Muscle layer of duodenum (tissue), 2 donors: Measurements from ENCODE around the gene STRA6.
"Not testable (repeated sequence)": the region's sequence is repeated elsewhere in the genome, so short reads cannot be mapped to it uniquely, and the experiment has no call there.

Experiments
- H3K27ac ChIP-seq: one replicate; pipeline ENCODE4 v1.7.0; 2013; ENCODE audit warnings: mild to moderate bottlenecking, low read length
- H3K27me3 ChIP-seq: one replicate; pipeline ENCODE4 v1.7.0; 2013; ENCODE audit warnings: low read depth, mild to moderate bottlenecking, control low read depth, low read length
- H3K36me3 ChIP-seq, 2 donors: one replicate each; pipeline ENCODE4 v1.7.0; 2013; ENCODE audit warnings: low read length in 2 of 2, control low read depth in 1 of 2, mild to moderate bottlenecking in 1 of 2; ENCODE audit not compliant: insufficient read depth in 2 of 2, control insufficient read depth in 1 of 2
- H3K4me1 ChIP-seq, 2 donors: one replicate each; pipeline ENCODE4 v1.7.0; 2013; ENCODE audit warnings: low read length in 2 of 2, mild to moderate bottlenecking in 2 of 2, control low read depth in 1 of 2, moderate library complexity in 1 of 2; ENCODE audit not compliant: insufficient read depth in 2 of 2, control insufficient read depth in 1 of 2
- H3K4me3 ChIP-seq, 2 donors: one replicate each; pipeline ENCODE4 v1.7.0; 2013; ENCODE audit warnings: low read length in 2 of 2, low read depth in 1 of 2, mild to moderate bottlenecking in 1 of 2
- H3K9me3 ChIP-seq, 2 donors: one replicate each; pipeline ENCODE4 v1.7.0; 2013; ENCODE audit warnings: low read length in 2 of 2, control low read depth in 1 of 2, mild to moderate bottlenecking in 1 of 2; ENCODE audit not compliant: control insufficient read depth in 1 of 2
- donor health status: healthy.

STRA6 gene

DNA sequence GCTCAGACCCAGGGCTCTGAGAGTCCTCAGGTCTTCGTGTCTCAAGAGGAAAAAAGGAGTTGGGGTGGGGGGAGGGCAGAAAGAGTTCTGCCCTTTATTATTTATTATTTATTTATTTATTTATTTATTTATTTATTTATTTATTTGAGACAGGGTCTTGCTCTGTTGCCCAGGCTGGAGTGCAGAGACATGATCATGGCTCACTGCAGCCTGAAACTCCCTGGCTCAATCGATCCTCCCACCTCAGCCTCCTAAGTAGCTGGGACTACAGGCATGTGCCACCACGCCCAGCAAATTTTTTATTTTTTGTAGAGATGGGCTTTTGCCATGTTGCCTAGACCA, 40.4 kb downstream of the STRA6 start:
- not testable (repeated sequence) for H3K4me3 ChIP-seq, H3K27me3 ChIP-seq, H3K27ac ChIP-seq, H3K9me3 ChIP-seq, H3K36me3 ChIP-seq
- peaks cover 0 to 18% of the 10 kb centered on the region in 2 donors for H3K4me1 ChIP-seq

DNA sequence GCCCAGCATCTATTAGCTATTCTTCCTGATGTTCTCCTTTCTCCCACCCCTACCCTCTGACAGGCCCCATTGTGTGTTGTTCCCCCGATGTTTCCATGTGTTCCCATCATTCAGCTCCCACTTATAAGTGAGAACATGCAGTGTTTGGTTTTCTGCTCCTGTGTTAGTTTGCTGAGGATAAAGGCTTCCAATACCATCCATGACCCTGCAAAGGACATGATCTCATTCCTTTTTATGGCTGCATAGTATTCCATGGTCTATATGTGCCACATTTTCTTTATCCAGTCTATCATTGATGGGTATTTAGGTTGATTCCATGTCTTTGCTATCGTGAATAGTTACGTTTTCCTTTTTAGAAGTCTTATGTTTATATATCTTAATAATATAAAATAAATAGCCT, 42.2 kb downstream of the STRA6 start:
- not testable (repeated sequence) for H3K4me3 ChIP-seq, H3K36me3 ChIP-seq, H3K27me3 ChIP-seq, H3K27ac ChIP-seq, H3K9me3 ChIP-seq
- peaks cover 0 to 31% of the 10 kb centered on the region in 2 donors for H3K4me1 ChIP-seq

DNA sequence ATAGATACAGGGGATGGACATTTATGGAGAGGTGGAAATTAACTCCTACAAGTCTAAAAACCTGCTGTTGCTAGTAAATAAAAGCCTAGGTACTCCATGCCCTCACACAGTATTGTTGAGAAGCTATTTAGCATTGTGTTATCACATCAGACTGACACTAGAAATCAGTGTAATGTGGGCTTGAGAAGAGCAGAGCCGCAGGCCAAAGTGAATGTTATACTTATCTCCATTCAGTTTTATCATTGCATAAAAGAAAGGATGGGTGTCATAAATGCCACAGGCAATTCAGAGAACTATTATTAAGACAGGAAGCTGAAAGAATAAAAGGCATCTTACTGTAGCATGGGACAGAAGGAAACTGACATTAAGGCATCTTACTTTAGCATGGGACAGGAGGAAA, 42.8 kb downstream of the STRA6 start:
- H3K4me3 ChIP-seq, result no peak overlapping the region
- H3K27ac ChIP-seq, result no peak overlapping the region
- no peaks in the 10 kb centered on the region for H3K9me3 ChIP-seq
- peaks cover 0 to 31% of the 10 kb centered on the region in 2 donors for H3K4me1 ChIP-seq
- no peaks in the 10 kb centered on the region for H3K27me3 ChIP-seq
- H3K36me3 ChIP-seq, result no peaks in the 10 kb centered on the region

DNA sequence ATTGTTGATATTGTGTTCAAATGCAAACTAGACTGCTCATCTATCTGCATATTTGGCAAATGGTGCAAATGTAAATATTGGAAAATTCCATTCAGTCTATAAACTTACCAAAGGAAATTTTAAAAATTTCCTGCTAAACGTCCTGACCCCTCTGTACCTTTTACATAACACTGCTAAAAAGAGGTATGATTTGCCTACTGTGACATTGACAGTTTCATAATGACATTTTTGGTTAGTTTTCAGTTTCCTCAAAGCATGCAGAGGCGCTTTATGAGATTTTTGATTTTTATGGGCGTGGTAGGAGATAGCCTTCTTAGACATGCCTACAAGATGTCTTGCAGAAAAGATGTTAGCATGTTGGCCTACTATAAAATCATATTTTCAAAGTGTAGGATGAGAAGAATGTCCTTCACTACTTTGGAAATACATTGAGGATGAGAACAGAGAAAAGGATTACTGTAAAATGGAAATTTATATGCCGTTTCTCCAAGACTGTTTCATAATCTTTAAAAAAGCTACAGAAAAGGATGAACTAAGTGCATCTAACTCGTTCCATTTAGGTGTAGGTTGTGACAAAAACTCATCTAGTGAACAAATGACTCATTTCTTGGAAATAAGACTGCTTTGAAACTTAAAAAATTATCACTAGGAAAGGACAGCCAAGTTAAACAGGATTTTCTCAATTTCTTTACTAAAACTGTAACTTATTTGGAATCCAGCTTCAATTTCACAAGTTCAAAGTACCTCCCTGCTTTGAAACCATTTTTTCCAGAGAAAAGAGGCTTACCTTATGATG, 43.5 kb downstream of the STRA6 start:
- no peaks in the 10 kb centered on the region for H3K9me3 ChIP-seq
- no peaks in the 10 kb centered on the region for H3K36me3 ChIP-seq
- no peak overlapping the region for H3K4me3 ChIP-seq
- H3K4me1 ChIP-seq, result peaks cover 0 to 31% of the 10 kb centered on the region in 2 donors
- H3K27ac ChIP-seq, result no peak overlapping the region
- H3K27me3 ChIP-seq, result no peaks in the 10 kb centered on the region

DNA sequence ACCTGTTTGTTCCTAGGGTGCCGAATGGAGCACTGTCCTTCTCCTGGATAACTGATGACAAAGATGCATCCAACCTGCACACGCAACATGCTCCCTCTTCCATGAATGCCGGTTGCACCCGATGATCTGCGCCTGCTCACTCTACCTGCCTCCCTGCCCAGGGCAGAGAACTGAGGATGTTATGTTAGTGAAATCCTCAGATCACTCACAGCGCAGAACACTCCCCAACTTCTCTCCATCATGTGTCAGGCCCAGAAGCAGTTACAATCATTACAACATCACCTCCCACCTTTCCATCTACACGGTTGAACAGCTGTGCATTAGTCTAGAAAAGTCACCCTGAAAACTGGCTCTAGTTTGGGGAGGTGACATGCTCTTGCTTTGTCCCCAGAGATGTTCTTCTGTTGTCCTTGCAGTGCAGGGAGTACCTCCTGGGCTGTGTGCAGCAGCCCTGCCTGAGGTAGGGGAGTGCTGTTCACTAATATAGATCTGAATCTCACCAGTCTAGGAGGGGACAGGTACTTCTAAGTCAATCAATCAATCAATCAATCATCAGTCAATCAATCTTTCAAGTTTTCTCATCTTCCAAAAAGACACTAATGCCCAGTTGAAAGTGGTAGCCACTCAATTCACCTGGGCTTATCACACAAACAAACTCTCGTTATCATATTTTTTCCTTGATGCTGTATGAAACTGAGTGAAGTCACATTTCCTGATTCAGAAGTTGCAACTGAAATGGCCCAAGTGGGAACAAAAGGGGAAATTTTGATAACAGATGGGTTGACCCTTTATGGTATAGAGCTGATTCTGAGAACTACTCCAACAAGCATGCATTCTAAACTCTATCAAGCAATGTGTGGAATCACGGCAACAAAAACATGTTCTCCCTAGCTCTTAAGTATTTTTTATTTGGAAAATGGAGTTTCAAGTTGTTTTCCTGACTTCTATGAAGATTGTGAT, 44.4 kb downstream of the STRA6 start:
- H3K9me3 ChIP-seq, result no peaks in the 10 kb centered on the region
- no peak overlapping the region for H3K4me3 ChIP-seq
- no peak overlapping the region for H3K27ac ChIP-seq
- H3K27me3 ChIP-seq, result no peaks in the 10 kb centered on the region
- H3K36me3 ChIP-seq, result no peaks in the 10 kb centered on the region
- peaks cover 0 to 31% of the 10 kb centered on the region in 2 donors for H3K4me1 ChIP-seq

DNA sequence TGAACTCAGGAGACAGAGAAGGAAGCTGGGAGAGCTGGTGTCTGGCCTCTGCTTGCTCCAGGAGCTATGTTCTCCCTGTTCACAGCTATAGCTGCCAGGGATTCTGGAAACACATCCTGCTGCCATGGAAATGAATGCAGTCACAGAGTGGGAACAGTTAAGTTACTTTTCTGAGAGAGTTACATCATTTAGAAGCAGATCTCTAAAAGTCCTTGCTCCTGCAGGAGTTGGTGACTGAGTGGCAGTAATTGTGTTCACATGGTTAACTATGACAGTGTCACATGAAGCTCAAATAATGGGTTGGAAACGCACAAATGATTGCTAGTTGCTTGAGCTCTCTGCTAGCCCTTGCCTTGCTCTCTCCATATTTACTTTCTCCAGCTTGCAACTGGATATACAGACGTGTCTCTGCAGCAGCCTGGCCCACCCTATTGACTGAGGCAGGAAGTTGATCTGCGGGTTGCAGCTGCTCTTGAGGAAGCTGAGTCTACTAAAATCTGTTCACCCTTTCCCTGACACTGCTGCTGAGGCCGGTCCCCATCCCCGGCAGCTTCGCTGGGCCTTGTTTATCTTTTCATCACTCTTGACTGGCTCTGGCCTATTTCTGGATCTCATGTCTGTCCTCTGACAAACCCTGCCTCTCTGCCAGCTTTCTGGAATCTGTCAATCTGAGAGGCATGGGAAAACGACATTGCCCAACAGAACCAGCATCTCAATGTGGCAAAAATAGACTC, 45.7 kb downstream of the STRA6 start:
- Histone ChIP-seq H3K36me3 (no peaks in the 10 kb centered on the region), H3K9me3 (no peaks in the 10 kb centered on the region), H3K27me3 (no peaks in the 10 kb centered on the region), H3K4me1 (peaks cover 0 to 31% of the 10 kb centered on the region in 2 donors), H3K4me3 (no peak overlapping the region), H3K27ac (no peak overlapping the region)

DNA sequence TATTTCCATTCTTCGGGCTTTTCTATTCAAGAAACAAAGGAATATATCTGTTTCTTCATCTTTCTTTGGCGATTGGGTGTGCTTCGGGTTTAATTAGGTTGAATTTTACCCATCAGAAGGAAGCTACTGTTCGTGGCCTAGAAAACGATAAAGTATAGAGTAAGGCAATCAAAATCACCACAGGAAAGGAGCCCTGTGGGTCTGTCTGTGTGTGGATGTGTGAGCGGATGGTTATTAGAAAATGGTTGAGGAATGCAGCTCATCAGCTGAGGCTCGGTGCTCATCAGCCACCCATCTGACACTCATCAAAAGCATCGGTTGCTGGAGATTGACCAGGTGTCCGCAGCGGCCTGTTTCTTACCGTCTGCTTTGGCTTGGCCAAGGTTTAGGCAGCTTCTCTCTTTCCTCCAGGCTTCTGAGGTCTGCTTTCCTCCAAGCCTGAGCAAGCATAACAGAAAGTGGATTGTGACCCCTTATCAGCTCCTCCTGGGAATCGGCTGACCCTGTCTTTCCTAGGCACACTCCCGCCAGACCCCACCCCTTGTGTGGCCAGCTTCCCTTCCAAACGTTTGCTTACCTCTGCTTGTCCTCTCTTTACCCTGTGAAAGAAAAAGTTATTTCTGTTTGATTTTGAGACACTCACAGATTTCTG, 46.7 kb downstream of the STRA6 start:
- H3K4me1 ChIP-seq, result peaks cover 0 to 31% of the 10 kb centered on the region in 2 donors
- no peak overlapping the region for H3K27ac ChIP-seq
- no peaks in the 10 kb centered on the region for H3K27me3 ChIP-seq
- H3K9me3 ChIP-seq, result no peaks in the 10 kb centered on the region
- H3K36me3 ChIP-seq, result no peaks in the 10 kb centered on the region
- H3K4me3 ChIP-seq, result no peak overlapping the region

DNA sequence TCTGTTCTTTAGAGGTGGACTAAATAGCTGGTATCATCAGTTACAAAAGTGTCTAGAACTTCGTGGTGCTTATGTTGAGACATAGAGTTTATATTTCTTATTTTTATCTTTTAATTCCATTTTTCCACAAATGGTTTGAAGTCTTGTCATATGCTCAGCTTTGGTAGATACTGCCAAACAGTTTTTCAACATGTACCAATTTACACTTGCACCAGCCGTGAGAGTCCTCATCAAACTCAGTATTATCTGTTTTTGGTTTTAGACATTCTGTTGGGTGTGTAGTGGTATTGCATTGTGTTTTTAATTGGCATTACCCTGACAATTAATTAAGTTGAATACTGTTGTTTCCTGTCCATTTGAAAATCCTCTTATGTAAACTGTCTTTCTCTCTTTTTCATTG, 55.5 kb downstream of the STRA6 start:
- Histone ChIP-seq H3K9me3 (no peaks in the 10 kb centered on the region), H3K27me3 (no peaks in the 10 kb centered on the region), H3K27ac (no peak overlapping the region), H3K4me1 (no peaks in the 10 kb centered on the region), H3K36me3 (no peaks in the 10 kb centered on the region), H3K4me3 (no peak overlapping the region)

DNA sequence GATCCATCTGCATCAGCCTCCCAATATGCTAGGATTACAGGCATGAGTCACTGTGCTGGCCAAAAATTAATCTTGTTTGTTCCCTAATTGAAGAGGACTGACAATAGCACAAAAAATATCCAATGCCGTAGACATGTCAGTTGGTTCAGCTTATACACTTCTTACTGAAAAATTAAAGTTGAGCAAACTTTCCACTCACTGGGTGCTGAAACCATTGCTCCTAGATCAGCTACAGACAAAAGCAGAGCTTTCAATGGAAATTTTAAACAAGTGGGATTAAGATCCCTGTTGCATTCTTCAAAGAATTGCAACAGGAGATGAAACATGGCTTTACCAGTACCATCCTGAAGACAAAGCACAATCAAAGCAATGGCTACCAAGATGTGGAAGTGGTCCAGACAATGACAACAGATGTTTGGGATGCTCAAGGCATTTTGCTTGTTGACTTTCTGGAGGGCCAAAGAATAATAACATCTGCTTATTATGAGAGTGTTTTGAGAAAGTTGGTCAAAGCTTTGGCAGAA, 56.2 kb downstream of the STRA6 start:
- no peak overlapping the region for H3K4me3 ChIP-seq
- no peaks in the 10 kb centered on the region for H3K9me3 ChIP-seq
- no peaks in the 10 kb centered on the region for H3K27me3 ChIP-seq
- no peaks in the 10 kb centered on the region for H3K4me1 ChIP-seq
- H3K36me3 ChIP-seq, result no peaks in the 10 kb centered on the region
- no peak overlapping the region for H3K27ac ChIP-seq

DNA sequence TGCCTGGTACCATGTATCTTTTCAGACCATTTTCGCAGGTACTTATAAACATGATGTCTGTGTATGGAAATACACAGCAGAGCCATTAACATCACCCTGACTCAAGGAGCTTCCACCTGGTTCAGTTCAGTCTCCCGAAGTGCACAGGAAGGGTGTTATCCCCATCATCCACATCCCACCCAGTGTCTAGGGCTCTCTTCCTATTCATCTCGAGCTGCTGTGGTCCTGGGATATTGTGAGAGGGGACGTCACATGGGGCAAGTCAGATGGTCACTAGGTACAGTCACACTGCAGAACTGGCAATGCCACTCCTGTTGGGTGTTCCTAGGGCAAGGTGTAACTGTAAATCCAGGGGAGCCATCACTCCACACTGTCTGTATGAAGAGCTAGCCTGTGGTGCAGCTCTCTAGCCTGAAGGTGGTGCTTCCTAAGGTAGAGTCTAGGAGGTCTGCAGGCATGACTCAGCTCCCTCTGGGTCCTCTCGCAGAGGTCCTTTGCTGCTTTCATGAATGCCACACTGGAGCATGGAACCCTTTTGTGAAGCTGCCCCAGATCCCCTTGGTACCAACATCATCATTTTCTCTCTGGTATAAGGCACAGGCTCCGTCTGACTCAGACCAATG, 58.3 kb downstream of the STRA6 start:
- no peaks in the 10 kb centered on the region for H3K9me3 ChIP-seq
- H3K27ac ChIP-seq, result no peak overlapping the region
- H3K4me1 ChIP-seq, result no peaks in the 10 kb centered on the region
- H3K36me3 ChIP-seq, result no peaks in the 10 kb centered on the region
- no peak overlapping the region for H3K4me3 ChIP-seq
- no peaks in the 10 kb centered on the region for H3K27me3 ChIP-seq
